ENCODE measurements around the gene G6PD.

G6PD gene

DNA sequence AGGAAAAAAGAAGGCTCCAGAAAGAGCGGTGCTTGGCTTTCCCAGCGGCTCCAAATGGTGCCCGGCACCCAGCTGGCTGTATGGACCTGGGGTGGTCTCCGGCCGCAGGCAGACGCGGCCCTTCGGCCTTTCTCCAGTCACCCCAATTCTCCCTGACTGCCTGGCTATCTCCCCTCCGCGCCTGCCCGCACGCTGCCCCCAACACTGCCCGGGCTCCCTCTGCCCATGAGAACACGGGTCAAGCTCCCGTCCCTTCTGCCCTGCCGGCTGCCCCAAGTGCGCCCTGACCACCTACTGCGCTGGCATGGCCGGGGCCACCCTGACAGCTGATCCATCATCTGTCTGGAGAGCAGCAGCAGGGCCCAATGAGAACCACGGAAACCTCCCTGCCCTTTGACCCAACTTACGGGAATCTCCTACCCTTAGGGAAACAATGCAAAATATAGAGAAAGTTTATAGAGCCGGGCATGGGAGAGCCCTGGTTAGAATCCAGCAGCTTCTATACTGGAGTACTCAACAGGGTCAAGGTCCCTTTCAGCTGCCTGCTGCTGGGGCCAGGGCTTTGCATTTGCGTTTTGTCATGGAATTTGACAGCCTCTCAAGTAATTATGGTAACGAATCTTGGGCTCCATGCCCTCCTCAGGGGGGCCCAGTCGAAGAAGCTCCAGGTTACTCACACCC lies 29.4 kb downstream of the G6PD start:
- H3K4me2 ChIP-seq (ENCODE audit: low read length, poor library complexity, severe bottlenecking) = no peak overlapping the region
- H3K9me3 ChIP-seq (ENCODE audit: control insufficient read depth, low read length) = no peaks in the 10 kb centered on the region
- H2AFZ ChIP-seq (ENCODE audit: low read depth, low read length) = peak overlapping the region; percentile 63
- H3K36me3 ChIP-seq (ENCODE audit: control insufficient read depth in 1 of 2, insufficient read depth in 2 of 2, low read depth in 1 of 2, low read length in 2 of 2) = peaks cover 0 to 8% of the 10 kb centered on the region in 2 experiments
- no peak overlapping the region for H2BK5ac ChIP-seq (ENCODE audit: low read depth, low read length, poor library complexity, severe bottlenecking)
- peak overlapping the region in 1 of 2 experiments; percentile 89 for H2BK12ac ChIP-seq (ENCODE audit: low read length in 2 of 2)
- no peak overlapping the region for H2BK120ac ChIP-seq (ENCODE audit: low read depth, low read length)
- DNase-seq = peak; percentile 38
- H3K27me3 ChIP-seq (ENCODE audit: control insufficient read depth in 1 of 2, insufficient read depth in 1 of 2, low read length in 2 of 2) = peaks cover 0 to 3% of the 10 kb centered on the region in 2 experiments
- H2AK5ac ChIP-seq (ENCODE audit: low read length, severe bottlenecking) = no peak overlapping the region
- H4K8ac ChIP-seq (ENCODE audit: low read length) = peak overlapping the region; percentile 30
- peaks cover 6% of the 10 kb centered on the region for H3K79me1 ChIP-seq (replicated peaks; ENCODE audit: low read length, poor library complexity, severe bottlenecking)
- peak overlapping the region in 1 of 2 experiments; percentile 99 for H3K18ac ChIP-seq (ENCODE audit: low read depth in 1 of 2, low read length in 2 of 2)
- peak overlapping the region in 1 of 2 experiments; percentile 91 for H3K4ac ChIP-seq (ENCODE audit: low read depth in 1 of 2, low read length in 2 of 2)
- peak overlapping the region in 1 of 2 experiments; percentile 96 for H3K23ac ChIP-seq (ENCODE audit: low read length in 2 of 2)
- H3K4me1 ChIP-seq (ENCODE audit: control insufficient read depth, insufficient read depth, low read depth, low read length) = peaks cover 10% of the 10 kb centered on the region
- 21% methylated on average over 23 of the region's 25 CpGs for WGBS
- H3K4me3 ChIP-seq (ENCODE audit: insufficient read depth in 1 of 2, low read depth in 1 of 2, low read length in 2 of 2) = peak overlapping the region in 1 of 2 experiments; percentile 74
- no peak overlapping the region for H3K27ac ChIP-seq (ENCODE audit: low read length, poor library complexity, severe bottlenecking)
- no peak overlapping the region for H2BK15ac ChIP-seq (ENCODE audit: low read depth, poor library complexity, severe bottlenecking)
- H3K9ac ChIP-seq (ENCODE audit: low read length) = peak overlapping the region; percentile 87
- H3K14ac ChIP-seq (ENCODE audit: low read length in 2 of 2) = peak overlapping the region in 1 of 2 experiments; percentile 79
- H4K91ac ChIP-seq (ENCODE audit: low read length) = peak overlapping the region; percentile 67

GRCh38 chrX:154516656-154517100 lies 30.0 kb downstream of the G6PD start:
- peak overlapping the region in 1 of 2 experiments; percentile 87 for H3K4ac ChIP-seq (ENCODE audit: low read depth in 1 of 2, low read length in 2 of 2)
- H2BK12ac ChIP-seq (ENCODE audit: low read length in 2 of 2) = no peak overlapping the region
- peak overlapping the region; percentile 60 for H4K8ac ChIP-seq (ENCODE audit: low read length)
- peak overlapping the region; percentile 35 for H3K27ac ChIP-seq (ENCODE audit: low read length, poor library complexity, severe bottlenecking)
- peak overlapping the region; percentile 61 for H4K91ac ChIP-seq (ENCODE audit: low read length)
- H3K9ac ChIP-seq (ENCODE audit: low read length) = peak overlapping the region; percentile 87
- no peak overlapping the region for H3K14ac ChIP-seq (ENCODE audit: low read length in 2 of 2)
- H3K36me3 ChIP-seq (ENCODE audit: control insufficient read depth in 1 of 2, insufficient read depth in 2 of 2, low read depth in 1 of 2, low read length in 2 of 2) = peaks cover 0 to 10% of the 10 kb centered on the region in 2 experiments
- peak overlapping the region; percentile 51 for H3K4me2 ChIP-seq (ENCODE audit: low read length, poor library complexity, severe bottlenecking)
- peak overlapping the region; percentile 83 to 99 for H3K18ac ChIP-seq (ENCODE audit: low read depth in 1 of 2, low read length in 2 of 2)
- H3K9me3 ChIP-seq (ENCODE audit: control insufficient read depth, low read length) = no peaks in the 10 kb centered on the region
- H3K4me3 ChIP-seq (ENCODE audit: insufficient read depth in 1 of 2, low read depth in 1 of 2, low read length in 2 of 2) = peak overlapping the region; percentile 30 to 74
- DNase-seq = peak; percentile 90
- peaks cover 10% of the 10 kb centered on the region for H3K4me1 ChIP-seq (ENCODE audit: control insufficient read depth, insufficient read depth, low read depth, low read length)
- H2AFZ ChIP-seq (ENCODE audit: low read depth, low read length) = no peak overlapping the region
- no peak overlapping the region for H2BK120ac ChIP-seq (ENCODE audit: low read depth, low read length)
- H3K79me1 ChIP-seq (replicated peaks; ENCODE audit: low read length, poor library complexity, severe bottlenecking) = peaks cover 6% of the 10 kb centered on the region
- peaks cover 0 to 3% of the 10 kb centered on the region in 2 experiments for H3K27me3 ChIP-seq (ENCODE audit: control insufficient read depth in 1 of 2, insufficient read depth in 1 of 2, low read length in 2 of 2)
- H2BK15ac ChIP-seq (ENCODE audit: low read depth, poor library complexity, severe bottlenecking) = no peak overlapping the region
- H2AK5ac ChIP-seq (ENCODE audit: low read length, severe bottlenecking) = no peak overlapping the region
- whole genome bisulfite sequencing = 5% methylated on average over 12 of the region's 19 CpGs
- H3K23ac ChIP-seq (ENCODE audit: low read length in 2 of 2) = no peak overlapping the region
- H2BK5ac ChIP-seq (ENCODE audit: low read depth, low read length, poor library complexity, severe bottlenecking) = no peak overlapping the region

DNA sequence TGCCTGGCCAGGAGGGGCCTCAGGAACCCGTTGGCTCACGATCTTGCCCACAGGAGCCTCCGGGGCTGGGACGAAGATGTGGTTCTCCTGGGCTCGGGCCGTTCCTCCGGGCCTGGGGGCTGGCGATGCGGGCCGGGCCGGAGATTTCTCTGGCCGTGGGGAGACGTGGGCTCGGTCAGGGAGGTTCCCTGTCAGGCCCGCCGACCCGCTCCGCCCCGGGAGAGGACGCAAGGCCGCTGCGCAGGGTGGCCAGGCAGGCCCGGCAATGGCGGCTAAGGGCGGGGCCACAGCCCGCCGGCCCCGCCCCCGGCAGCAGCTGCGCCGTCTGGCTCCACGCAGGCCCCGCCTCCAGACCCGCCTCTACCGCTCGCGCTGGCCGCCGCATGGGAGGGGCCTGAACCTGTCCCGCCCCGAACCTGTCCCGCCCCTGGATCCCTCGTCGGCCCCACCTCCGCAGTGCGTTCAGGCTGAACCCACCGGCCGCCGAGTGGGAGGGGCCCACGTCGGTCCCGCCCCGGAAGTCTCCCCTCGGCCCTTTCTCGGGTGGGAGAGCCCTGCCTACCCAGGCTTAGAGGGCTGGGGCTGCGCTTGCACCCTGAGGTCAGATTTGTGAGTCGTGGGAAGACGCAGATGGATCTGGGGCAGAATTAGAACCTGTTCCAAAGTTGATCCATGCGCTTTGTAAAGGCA lies 30.5 kb downstream of the G6PD start, which contains the start of gene FAM3A:
FAM3A (minus strand) TSS at position 267 of the 690 bp plus-strand sequence. CDS start 460 bp downstream, outside the sequence.
- WGBS = under 1% methylated on average over 35 of the region's 59 CpGs

More for the DNA sequence above, 30.5 kb downstream of the G6PD start, which contains the start of gene FAM3A:
- H3K18ac ChIP-seq (ENCODE audit: low read depth in 1 of 2, low read length in 2 of 2) = peak within 1 kb of the TSS; percentile 83 to 99
- peak within 1 kb of the TSS; percentile 87 for H3K9ac ChIP-seq (ENCODE audit: low read length)
- H3K14ac ChIP-seq (ENCODE audit: low read length in 2 of 2) = peak within 1 kb of the TSS in 1 of 2 experiments; percentile 79
- H3K4me3 ChIP-seq (ENCODE audit: insufficient read depth in 1 of 2, low read depth in 1 of 2, low read length in 2 of 2) = peak within 1 kb of the TSS; percentile 69 to 82
- H3K4me2 ChIP-seq (ENCODE audit: low read length, poor library complexity, severe bottlenecking) = peak within 1 kb of the TSS; percentile 77
- H3K79me1 ChIP-seq (replicated peaks; ENCODE audit: low read length, poor library complexity, severe bottlenecking) = peaks cover 6% of the 10 kb centered on the region
- H3K27ac ChIP-seq (ENCODE audit: low read length, poor library complexity, severe bottlenecking) = peak within 1 kb of the TSS; percentile 35
- no peak within 1 kb of the TSS for H2AK5ac ChIP-seq (ENCODE audit: low read length, severe bottlenecking)
- no peak within 1 kb of the TSS for H2BK5ac ChIP-seq (ENCODE audit: low read depth, low read length, poor library complexity, severe bottlenecking)
- H3K4me1 ChIP-seq (ENCODE audit: control insufficient read depth, insufficient read depth, low read depth, low read length) = peaks cover 10% of the 10 kb centered on the region
- H4K91ac ChIP-seq (ENCODE audit: low read length) = peak within 1 kb of the TSS; percentile 61
- H2BK15ac ChIP-seq (ENCODE audit: low read depth, poor library complexity, severe bottlenecking) = no peak within 1 kb of the TSS
- H2BK120ac ChIP-seq (ENCODE audit: low read depth, low read length) = no peak within 1 kb of the TSS
- H2BK12ac ChIP-seq (ENCODE audit: low read length in 2 of 2) = no peak within 1 kb of the TSS
- H3K36me3 ChIP-seq (ENCODE audit: control insufficient read depth in 1 of 2, insufficient read depth in 2 of 2, low read depth in 1 of 2, low read length in 2 of 2) = peaks cover 4 to 13% of the 10 kb centered on the region in 2 experiments
- no peaks in the 10 kb centered on the region for H3K9me3 ChIP-seq (ENCODE audit: control insufficient read depth, low read length)
- DNase-seq = peak; percentile 87
- H2AFZ ChIP-seq (ENCODE audit: low read depth, low read length) = peak within 1 kb of the TSS; percentile 63
- peak within 1 kb of the TSS; percentile 87 to 91 for H3K4ac ChIP-seq (ENCODE audit: low read depth in 1 of 2, low read length in 2 of 2)
- peak within 1 kb of the TSS in 1 of 2 experiments; percentile 40 for H3K23ac ChIP-seq (ENCODE audit: low read length in 2 of 2)
- H4K8ac ChIP-seq (ENCODE audit: low read length) = peak within 1 kb of the TSS; percentile 60
- H3K27me3 ChIP-seq (ENCODE audit: control insufficient read depth in 1 of 2, insufficient read depth in 1 of 2, low read length in 2 of 2) = peaks cover 0 to 3% of the 10 kb centered on the region in 2 experiments

All from mesenchymal stem cell (in vitro differentiated cells and primary cell).